ENCODE measurements around the gene ZNG1C. TPM values are rescaled to one million over a fixed set of nuclear protein-coding genes. Genes with fewer than 3 reads are reported as not detected.
"Not testable (repeated sequence)": the region's sequence is repeated elsewhere in the genome, so short reads cannot be mapped to it uniquely, and the experiment has no call there.

The ZNG1C gene
- 46.7 TPM for total RNA-seq (2013)
- polyA plus RNA-seq: 10 to 100 TPM; 27.4 to 42.5 (median 29.8) TPM
- polyA minus RNA-seq: 13.9 and 21.3 TPM in 2 replicates
- total RNA-seq: 0.46 to 3.9 (median 1.5) reads per million in 11 experiments

DNA sequence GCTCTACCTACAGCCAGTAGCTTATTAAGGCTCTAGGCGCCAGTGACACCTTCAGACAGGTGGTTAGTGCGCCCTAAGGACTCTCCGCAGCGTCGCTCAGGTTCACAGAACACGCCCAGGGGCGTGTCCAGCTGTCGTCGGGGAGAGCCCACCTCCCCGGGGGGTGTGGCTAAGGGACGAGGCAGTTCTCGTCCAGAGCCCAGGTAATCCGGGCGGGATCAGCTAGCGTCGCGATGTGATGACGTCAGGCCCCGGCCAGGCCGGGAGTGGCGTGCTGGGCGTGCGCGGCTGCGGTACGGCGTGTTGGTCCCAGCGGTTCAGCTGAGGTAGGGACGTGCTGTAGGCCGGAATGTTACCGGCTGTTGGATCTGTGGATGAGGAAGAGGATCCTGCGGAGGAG, at the start of gene ZNG1C:
ZNG1C (plus strand) TSS at position 301 of the 400 bp plus-strand sequence; CDS start at position 350, 49 bp downstream.
- H3K27me3 ChIP-seq (ENCODE audit: control insufficient read depth in 2 of 2, insufficient read depth in 2 of 2, low read length in 2 of 2); H3K4me3 Mint-ChIP-seq; H2AFZ ChIP-seq (ENCODE audit: insufficient read depth, low read depth, low read length, poor library complexity, severe bottlenecking); H4K20me1 ChIP-seq (ENCODE audit: insufficient read depth, low read length); H3K4me1 ChIP-seq (ENCODE audit: control insufficient read depth in 1 of 2, insufficient read depth in 2 of 2, low read length in 2 of 2); H3K79me2 ChIP-seq (ENCODE audit: insufficient read depth, low read length); H3K27ac ChIP-seq (ENCODE audit: low read depth in 1 of 2, low read length in 2 of 2); intact Hi-C loops (cut with micrococcal nuclease); H3K27me3 Mint-ChIP-seq (ENCODE audit: low read depth in 3 of 3); H3K9me3 ChIP-seq (replicated peaks in 1 of 2; ENCODE audit: control insufficient read depth in 1 of 2, insufficient read depth in 1 of 2, low read length in 2 of 2); H3K9me3 Mint-ChIP-seq; H3K27ac Mint-ChIP-seq; H3K36me3 Mint-ChIP-seq; DNase-seq; H3K4me1 Mint-ChIP-seq; H3K4me2 ChIP-seq (replicated peaks; ENCODE audit: extremely low read depth, low read length, poor library complexity, severe bottlenecking); H3K36me3 ChIP-seq (replicated peaks in 1 of 2; ENCODE audit: control insufficient read depth in 1 of 2, insufficient read depth in 2 of 2, low read length in 2 of 2); H3K9ac ChIP-seq (ENCODE audit: insufficient read depth, low read length, poor library complexity, severe bottlenecking); H3K4me3 ChIP-seq (replicated peaks in 1 of 3; ENCODE audit: low read depth in 2 of 3, low read length in 3 of 3): not testable (repeated sequence)
- no CpG with 5 or more reads among the region's 32 CpGs for WGBS (ENCODE audit: insufficient coverage)

DNA sequence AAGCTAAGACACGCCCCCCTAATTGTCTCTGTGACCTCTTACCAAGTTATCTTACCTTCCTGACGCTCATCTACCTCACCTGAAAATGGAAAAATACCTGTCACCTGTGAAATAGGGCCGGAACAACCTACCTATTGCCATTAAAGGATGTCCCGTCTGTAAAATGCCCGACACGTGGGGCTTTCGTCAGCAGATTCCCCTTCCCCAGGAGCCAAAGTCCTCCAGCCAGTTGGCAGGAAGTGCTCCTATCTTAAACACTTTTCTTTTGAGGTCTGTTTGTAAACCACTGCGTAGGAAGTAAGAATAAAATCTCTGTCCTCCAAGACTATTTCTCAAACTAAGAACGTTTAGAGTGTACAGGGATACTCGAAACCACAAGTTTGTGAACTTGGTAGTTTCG, 654 bp downstream of the ZNG1C start:
- H4K20me1 ChIP-seq (ENCODE audit: insufficient read depth, low read length); H3K36me3 ChIP-seq (replicated peaks in 1 of 2; ENCODE audit: control insufficient read depth in 1 of 2, insufficient read depth in 2 of 2, low read length in 2 of 2); H3K27me3 Mint-ChIP-seq (ENCODE audit: low read depth in 3 of 3); DNase-seq; H3K4me3 ChIP-seq (replicated peaks in 1 of 3; ENCODE audit: low read depth in 2 of 3, low read length in 3 of 3); H3K4me1 Mint-ChIP-seq; H3K4me3 Mint-ChIP-seq; H3K9me3 ChIP-seq (replicated peaks in 1 of 2; ENCODE audit: control insufficient read depth in 1 of 2, insufficient read depth in 1 of 2, low read length in 2 of 2); H3K36me3 Mint-ChIP-seq; H3K27ac Mint-ChIP-seq; H3K9ac ChIP-seq (ENCODE audit: insufficient read depth, low read length, poor library complexity, severe bottlenecking); H3K27me3 ChIP-seq (ENCODE audit: control insufficient read depth in 2 of 2, insufficient read depth in 2 of 2, low read length in 2 of 2); H3K9me3 Mint-ChIP-seq; H3K4me1 ChIP-seq (ENCODE audit: control insufficient read depth in 1 of 2, insufficient read depth in 2 of 2, low read length in 2 of 2); H2AFZ ChIP-seq (ENCODE audit: insufficient read depth, low read depth, low read length, poor library complexity, severe bottlenecking); intact Hi-C loops (cut with micrococcal nuclease); H3K4me2 ChIP-seq (replicated peaks; ENCODE audit: extremely low read depth, low read length, poor library complexity, severe bottlenecking); H3K79me2 ChIP-seq (ENCODE audit: insufficient read depth, low read length); H3K27ac ChIP-seq (ENCODE audit: low read depth in 1 of 2, low read length in 2 of 2): not testable (repeated sequence)
- WGBS (ENCODE audit: insufficient coverage): no CpG with 5 or more reads among the region's 11 CpGs

DNA sequence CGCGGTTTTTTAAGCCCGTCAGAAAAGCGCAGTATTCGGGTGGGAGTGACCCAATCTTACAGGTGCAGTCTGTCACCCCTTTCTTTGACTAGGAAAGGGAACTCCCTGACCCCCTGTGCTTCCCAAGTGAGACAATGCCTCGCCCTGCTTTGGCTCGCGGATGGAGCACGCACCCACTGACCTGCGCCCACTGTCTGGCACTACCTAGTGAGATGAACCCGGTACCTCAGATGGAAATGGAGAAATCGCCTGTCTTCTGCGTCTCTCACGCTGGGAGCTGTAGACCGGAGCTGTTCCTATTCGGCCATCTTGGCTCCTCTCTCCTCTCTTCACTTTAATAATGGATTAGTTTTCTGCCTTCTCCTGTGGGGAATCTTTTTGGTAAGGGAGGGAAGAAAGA, 39.3 kb downstream of the ZNG1C start:
- H3K79me2 ChIP-seq (ENCODE audit: insufficient read depth, low read length); H3K4me3 ChIP-seq (replicated peaks in 1 of 3; ENCODE audit: low read depth in 2 of 3, low read length in 3 of 3); H3K27ac ChIP-seq (ENCODE audit: low read depth in 1 of 2, low read length in 2 of 2); H3K9me3 Mint-ChIP-seq; H3K27me3 ChIP-seq (ENCODE audit: control insufficient read depth in 2 of 2, insufficient read depth in 2 of 2, low read length in 2 of 2); H3K36me3 ChIP-seq (replicated peaks in 1 of 2; ENCODE audit: control insufficient read depth in 1 of 2, insufficient read depth in 2 of 2, low read length in 2 of 2); H3K27me3 Mint-ChIP-seq (ENCODE audit: low read depth in 3 of 3); DNase-seq; H3K4me2 ChIP-seq (replicated peaks; ENCODE audit: extremely low read depth, low read length, poor library complexity, severe bottlenecking); H3K9ac ChIP-seq (ENCODE audit: insufficient read depth, low read length, poor library complexity, severe bottlenecking); H3K4me1 ChIP-seq (ENCODE audit: control insufficient read depth in 1 of 2, insufficient read depth in 2 of 2, low read length in 2 of 2); H3K9me3 ChIP-seq (replicated peaks in 1 of 2; ENCODE audit: control insufficient read depth in 1 of 2, insufficient read depth in 1 of 2, low read length in 2 of 2); H3K27ac Mint-ChIP-seq; H2AFZ ChIP-seq (ENCODE audit: insufficient read depth, low read depth, low read length, poor library complexity, severe bottlenecking); H4K20me1 ChIP-seq (ENCODE audit: insufficient read depth, low read length); intact Hi-C loops (cut with micrococcal nuclease); H3K4me3 Mint-ChIP-seq; H3K36me3 Mint-ChIP-seq; H3K4me1 Mint-ChIP-seq: not testable (repeated sequence)
- WGBS (ENCODE audit: insufficient coverage): no CpG with 5 or more reads among the region's 16 CpGs

DNA sequence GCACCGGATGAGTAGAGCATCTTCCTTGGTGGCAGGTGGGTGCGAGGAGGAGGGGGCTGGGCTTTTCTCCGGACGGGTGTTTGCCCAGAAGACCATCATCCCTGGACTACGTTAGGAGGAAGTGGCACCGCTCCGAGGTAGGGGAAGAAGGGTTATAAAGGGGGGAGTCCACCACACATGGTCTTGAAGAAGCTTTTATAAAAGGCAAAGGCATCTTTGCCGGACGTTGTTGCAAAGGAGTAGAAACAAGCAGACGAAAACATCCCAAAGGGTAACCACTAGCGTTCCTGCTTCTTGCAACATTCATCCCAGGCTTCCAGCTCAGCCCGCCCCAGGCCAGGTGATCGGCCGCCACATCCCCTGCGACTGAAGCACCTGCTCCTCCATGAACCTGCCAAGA, 60.8 kb downstream of the ZNG1C start, which contains the start of gene FOXD4L3:
FOXD4L3 (plus strand) TSS at position 301 of the 400 bp plus-strand sequence; CDS start at position 386, 85 bp downstream.
- H3K27ac Mint-ChIP-seq; H3K4me3 Mint-ChIP-seq; H3K4me3 ChIP-seq (replicated peaks in 1 of 3; ENCODE audit: low read depth in 2 of 3, low read length in 3 of 3); H2AFZ ChIP-seq (ENCODE audit: insufficient read depth, low read depth, low read length, poor library complexity, severe bottlenecking); H3K79me2 ChIP-seq (ENCODE audit: insufficient read depth, low read length); DNase-seq; H3K4me2 ChIP-seq (replicated peaks; ENCODE audit: extremely low read depth, low read length, poor library complexity, severe bottlenecking); H3K36me3 ChIP-seq (replicated peaks in 1 of 2; ENCODE audit: control insufficient read depth in 1 of 2, insufficient read depth in 2 of 2, low read length in 2 of 2); intact Hi-C loops (cut with micrococcal nuclease); H3K27ac ChIP-seq (ENCODE audit: low read depth in 1 of 2, low read length in 2 of 2); H3K9me3 ChIP-seq (replicated peaks in 1 of 2; ENCODE audit: control insufficient read depth in 1 of 2, insufficient read depth in 1 of 2, low read length in 2 of 2); H3K27me3 Mint-ChIP-seq (ENCODE audit: low read depth in 3 of 3); H3K9me3 Mint-ChIP-seq; H3K27me3 ChIP-seq (ENCODE audit: control insufficient read depth in 2 of 2, insufficient read depth in 2 of 2, low read length in 2 of 2); H4K20me1 ChIP-seq (ENCODE audit: insufficient read depth, low read length); H3K4me1 Mint-ChIP-seq; H3K36me3 Mint-ChIP-seq; H3K4me1 ChIP-seq (ENCODE audit: control insufficient read depth in 1 of 2, insufficient read depth in 2 of 2, low read length in 2 of 2); H3K9ac ChIP-seq (ENCODE audit: insufficient read depth, low read length, poor library complexity, severe bottlenecking): not testable (repeated sequence)
- no CpG with 5 or more reads among the region's 15 CpGs for WGBS (ENCODE audit: insufficient coverage)

Data from CD14-positive monocyte (primary cell).